Measurements from ENCODE around the gene DBN1.

The DBN1 gene

DNA sequence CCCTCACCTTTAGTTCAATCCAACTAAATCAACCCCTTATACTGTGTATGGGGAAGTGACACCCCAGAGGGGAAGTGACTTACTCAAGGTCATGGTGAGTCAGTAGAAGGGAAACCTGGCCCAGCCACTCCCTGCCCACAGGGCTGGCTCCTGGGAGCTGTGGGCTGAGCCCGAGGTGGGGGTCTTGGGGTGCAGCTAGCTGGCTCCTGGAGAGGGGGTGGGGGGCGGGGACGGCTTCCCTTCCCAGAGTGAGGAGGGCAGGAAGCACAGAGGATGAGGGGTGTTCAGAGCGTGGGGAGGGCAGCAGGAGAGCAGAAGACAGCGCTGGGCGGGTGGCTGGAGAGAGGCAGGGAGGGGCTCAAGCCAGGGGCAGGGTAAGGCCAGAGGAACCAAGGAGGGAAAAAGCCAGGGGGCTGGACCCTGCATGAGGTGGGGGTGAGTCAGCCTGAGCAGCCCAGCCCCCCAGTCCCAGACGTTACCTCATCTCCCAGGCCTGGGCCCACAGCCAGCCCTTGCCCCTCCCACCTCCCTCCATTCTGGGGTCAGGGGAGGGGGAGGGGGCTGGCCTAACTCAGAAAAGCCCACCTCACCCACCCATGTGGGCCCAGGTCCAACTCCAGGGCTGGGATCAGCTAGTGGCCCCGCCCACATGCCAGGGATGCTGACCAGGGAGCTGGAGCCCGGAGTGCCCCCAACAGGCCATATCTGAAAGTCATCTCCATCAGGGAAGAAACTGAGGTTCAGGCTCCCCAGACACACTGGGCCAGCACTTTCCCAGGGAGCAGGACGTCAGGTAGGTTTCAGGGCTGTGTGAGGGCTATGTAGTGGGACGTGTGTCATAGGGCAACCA lies 21.1 kb upstream of the DBN1 start:
- Histone ChIP-seq H3K27ac (peak overlapping the region; percentile 91 to 100), H3K4me3 (peak overlapping the region; percentile 98)
- peak; percentile 93 for DNase-seq (ENCODE audit: low spot score)
- TF ChIP-seq, protein P1, sequence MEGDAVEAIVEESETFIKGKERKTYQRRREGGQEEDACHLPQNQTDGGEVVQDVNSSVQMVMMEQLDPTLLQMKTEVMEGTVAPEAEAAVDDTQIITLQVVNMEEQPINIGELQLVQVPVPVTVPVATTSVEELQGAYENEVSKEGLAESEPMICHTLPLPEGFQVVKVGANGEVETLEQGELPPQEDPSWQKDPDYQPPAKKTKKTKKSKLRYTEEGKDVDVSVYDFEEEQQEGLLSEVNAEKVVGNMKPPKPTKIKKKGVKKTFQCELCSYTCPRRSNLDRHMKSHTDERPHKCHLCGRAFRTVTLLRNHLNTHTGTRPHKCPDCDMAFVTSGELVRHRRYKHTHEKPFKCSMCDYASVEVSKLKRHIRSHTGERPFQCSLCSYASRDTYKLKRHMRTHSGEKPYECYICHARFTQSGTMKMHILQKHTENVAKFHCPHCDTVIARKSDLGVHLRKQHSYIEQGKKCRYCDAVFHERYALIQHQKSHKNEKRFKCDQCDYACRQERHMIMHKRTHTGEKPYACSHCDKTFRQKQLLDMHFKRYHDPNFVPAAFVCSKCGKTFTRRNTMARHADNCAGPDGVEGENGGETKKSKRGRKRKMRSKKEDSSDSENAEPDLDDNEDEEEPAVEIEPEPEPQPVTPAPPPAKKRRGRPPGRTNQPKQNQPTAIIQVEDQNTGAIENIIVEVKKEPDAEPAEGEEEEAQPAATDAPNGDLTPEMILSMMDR (IDR thresholded peaks at IDR 0.05): no peak

DNA sequence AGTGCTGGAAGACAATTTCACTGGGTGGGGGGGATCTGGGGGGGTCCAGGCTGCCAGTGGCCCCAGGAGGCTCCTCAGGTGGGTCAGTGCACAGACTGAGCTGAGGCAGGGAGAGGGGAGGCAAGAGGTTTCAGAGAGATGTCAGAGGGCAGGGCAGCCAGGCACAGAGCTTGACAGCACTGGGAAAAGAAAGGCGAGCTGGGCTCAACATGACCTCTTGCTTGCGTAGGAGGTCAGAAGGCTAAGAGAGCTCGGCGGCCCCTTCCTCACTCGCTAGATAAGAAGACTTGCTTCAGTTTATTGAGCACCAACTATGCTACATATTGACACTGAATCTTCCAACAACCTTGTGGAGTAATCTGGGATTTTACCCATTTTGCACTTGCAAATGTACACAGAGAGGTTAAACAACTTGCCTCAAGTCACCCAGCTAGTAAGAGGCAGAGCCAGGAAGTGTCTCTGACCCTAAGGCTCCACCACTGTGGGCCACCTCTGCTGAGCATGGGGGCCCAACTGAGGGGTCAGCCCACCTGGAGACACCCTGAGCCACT lies 20.4 kb upstream of the DBN1 start:
- no peak for DNase-seq (ENCODE audit: low spot score)
- TF ChIP-seq, protein P1 (IDR thresholded peaks at IDR 0.05): no peak

DNA sequence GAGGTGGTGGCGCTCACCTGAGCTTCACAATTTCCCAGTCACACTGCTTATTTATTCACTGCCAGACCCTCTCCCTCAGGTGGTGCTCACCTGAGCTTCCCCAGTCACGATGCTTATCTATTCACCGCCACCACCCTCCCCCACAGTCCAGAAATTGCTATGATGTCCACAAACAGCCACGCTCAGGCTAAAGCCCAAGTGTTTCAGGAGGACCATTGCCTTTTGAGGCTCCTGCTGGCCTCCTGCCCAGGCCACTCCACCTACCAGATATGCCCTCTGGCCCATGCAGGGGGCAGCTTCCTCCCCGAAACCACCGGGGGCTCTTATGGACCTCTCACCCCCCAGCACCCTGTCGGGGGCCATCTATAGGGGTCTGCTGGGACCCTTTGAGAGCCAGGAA lies 19.4 kb upstream of the DBN1 start:
- Histone ChIP-seq H3K4me3 (peak overlapping the region; percentile 98), H3K27ac (peak overlapping the region; percentile 91 to 100)
- DNase-seq (ENCODE audit: low spot score): no peak
- TF ChIP-seq, protein P1 (IDR thresholded peaks at IDR 0.05): no peak

More for the DNA sequence above, 20.4 kb upstream of the DBN1 start:
- Histone ChIP-seq H3K4me3 (peak overlapping the region; percentile 98), H3K27ac (peak overlapping the region; percentile 91 to 100)

DNA sequence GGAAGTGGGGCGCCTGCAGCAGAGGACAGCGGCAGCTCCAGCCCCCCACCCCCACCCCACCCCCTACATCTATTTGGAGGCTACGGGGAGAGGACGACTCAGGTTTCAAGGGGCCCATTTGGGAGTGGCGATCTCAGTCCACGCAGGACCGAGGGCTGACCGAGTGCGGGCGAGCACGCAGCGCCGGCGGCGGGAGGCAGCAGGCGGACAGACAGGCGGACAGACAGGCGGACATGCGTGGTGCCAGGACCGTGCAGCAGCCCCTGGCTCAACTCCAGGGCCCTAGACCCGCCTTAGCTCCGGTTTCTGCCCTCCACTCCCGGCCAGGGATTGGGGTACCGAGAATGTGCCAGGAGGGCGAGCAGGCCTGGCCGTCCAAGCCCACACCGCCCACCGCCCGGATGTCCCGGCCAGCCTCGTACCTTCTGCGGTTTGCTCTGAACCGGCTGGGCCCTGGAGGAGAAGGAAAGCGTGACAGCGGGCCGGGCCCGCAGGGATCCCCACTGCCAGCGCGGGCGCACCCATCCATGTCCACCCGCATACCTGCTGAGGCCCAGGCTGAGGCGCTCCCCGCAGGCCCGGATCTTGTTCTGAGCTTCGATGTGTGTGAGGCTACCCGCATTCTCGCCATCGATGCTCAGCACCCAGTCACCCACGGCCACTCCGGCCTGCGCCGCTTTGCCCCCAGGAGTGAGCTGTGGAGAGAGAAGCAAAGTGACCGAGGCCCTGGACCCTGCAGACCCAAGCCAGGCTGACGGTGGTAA lies 18.7 kb upstream of the DBN1 start:
- TF ChIP-seq, protein P1 (IDR thresholded peaks at IDR 0.05): no peak
- no peak for DNase-seq (ENCODE audit: low spot score)
- Histone ChIP-seq H3K4me3 (peak overlapping the region; percentile 98), H3K27ac (peak overlapping the region; percentile 91 to 100)

DNA sequence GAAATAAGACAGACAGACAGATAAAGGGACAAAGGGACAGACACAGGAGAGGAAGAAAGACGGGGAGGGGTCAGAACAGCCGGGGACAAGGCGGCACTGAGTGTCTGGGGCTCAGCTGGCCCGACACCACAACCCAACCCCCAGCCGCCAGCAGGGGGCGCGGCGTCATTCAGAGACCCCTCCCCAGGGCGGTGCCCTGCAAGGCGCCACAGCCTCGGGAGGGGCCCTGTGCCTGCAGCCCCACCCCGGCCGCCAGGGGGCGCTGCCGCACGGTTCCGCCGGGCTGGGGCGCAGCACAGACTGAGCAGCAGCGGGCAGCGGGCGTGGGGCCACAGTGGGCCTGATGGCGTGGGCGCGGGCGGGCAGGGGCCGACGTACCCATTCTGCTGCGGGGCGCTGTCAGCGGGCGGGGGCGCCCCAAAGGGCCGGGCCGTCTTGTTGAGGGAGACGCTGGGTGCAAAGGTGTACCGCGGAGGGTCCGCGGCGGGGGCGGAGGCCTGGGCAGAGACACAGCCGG lies 18.1 kb upstream of the DBN1 start:
- H3K27ac ChIP-seq: peak overlapping the region; percentile 91 to 100
- H3K4me3 ChIP-seq: peak overlapping the region; percentile 98
- TF ChIP-seq, protein P1 (IDR thresholded peaks at IDR 0.05): peak; percentile 82
- DNase-seq (ENCODE audit: low spot score): no peak

DNA sequence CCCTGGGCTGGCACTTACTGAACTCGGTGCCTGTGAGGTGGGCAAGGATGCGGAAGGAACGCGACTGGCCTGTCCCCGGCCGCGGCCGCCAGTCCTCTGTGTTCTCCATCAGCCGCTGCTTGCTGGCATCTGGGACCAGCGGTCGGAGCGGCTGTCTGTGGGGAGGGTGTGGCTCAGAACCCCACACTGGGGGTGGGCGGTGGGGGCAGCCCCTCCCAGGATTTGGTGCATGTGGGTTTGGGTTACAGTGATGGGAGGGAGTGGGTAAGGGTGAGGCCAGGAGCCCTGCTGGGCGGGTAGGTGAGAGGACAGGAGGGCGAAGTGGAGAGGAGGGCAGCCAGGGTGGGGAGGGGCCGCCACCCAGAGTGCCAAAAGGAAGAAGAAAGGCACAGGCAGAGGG lies 17.6 kb upstream of the DBN1 start:
- Histone ChIP-seq H3K27ac (peak overlapping the region; percentile 91 to 100), H3K4me3 (peak overlapping the region; percentile 98)
- DNase-seq (ENCODE audit: low spot score): no peak
- TF ChIP-seq, protein P1 (IDR thresholded peaks at IDR 0.05): no peak

Measured in coronary artery (tissue), 2 donors.